ENCODE measurements around the gene TK2.

- TF ChIP-seq, protein P1, sequence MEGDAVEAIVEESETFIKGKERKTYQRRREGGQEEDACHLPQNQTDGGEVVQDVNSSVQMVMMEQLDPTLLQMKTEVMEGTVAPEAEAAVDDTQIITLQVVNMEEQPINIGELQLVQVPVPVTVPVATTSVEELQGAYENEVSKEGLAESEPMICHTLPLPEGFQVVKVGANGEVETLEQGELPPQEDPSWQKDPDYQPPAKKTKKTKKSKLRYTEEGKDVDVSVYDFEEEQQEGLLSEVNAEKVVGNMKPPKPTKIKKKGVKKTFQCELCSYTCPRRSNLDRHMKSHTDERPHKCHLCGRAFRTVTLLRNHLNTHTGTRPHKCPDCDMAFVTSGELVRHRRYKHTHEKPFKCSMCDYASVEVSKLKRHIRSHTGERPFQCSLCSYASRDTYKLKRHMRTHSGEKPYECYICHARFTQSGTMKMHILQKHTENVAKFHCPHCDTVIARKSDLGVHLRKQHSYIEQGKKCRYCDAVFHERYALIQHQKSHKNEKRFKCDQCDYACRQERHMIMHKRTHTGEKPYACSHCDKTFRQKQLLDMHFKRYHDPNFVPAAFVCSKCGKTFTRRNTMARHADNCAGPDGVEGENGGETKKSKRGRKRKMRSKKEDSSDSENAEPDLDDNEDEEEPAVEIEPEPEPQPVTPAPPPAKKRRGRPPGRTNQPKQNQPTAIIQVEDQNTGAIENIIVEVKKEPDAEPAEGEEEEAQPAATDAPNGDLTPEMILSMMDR (IDR thresholded peaks at IDR 0.05 in 2 of 3, conservative IDR thresholded peaks at IDR 0.05 in 1 of 3; ENCODE audit: insufficient read depth in 2 of 3, low read depth in 1 of 3, low read length in 3 of 3) = no peak
- TF ChIP-seq CBX3 (IDR thresholded peaks at IDR 0.05; ENCODE audit: borderline replicate concordance in 1 of 2, low read length in 2 of 2) (no peak), NRF1 (conservative IDR thresholded peaks at IDR 0.05 in 1 of 2, IDR thresholded peaks at IDR 0.05 in 1 of 2) (no peak), RFX5 (IDR thresholded peaks at IDR 0.05; ENCODE audit: low read depth, low read length) (no peak), CBX1 (IDR thresholded peaks at IDR 0.05; ENCODE audit: low read depth) (no peak), ZC3H11A (IDR thresholded peaks at IDR 0.05; ENCODE audit: low read depth, low read length) (no peak), UBTF (IDR thresholded peaks at IDR 0.05; ENCODE audit: borderline replicate concordance in 1 of 2, low read depth in 2 of 2, low read length in 2 of 2) (no peak), POLR2A (conservative IDR thresholded peaks at IDR 0.05) (no peak), ZNF583 (CRISPR knock-in tag; IDR thresholded peaks at IDR 0.05) (no peak), POLR2AphosphoS5 (IDR thresholded peaks at IDR 0.05; ENCODE audit: control insufficient read depth, insufficient read depth, low read depth, low read length) (no peak), ZNF589 (CRISPR knock-in tag; IDR thresholded peaks at IDR 0.05; ENCODE audit: low read depth) (no peak)
- TF ChIP-seq, protein P2, sequence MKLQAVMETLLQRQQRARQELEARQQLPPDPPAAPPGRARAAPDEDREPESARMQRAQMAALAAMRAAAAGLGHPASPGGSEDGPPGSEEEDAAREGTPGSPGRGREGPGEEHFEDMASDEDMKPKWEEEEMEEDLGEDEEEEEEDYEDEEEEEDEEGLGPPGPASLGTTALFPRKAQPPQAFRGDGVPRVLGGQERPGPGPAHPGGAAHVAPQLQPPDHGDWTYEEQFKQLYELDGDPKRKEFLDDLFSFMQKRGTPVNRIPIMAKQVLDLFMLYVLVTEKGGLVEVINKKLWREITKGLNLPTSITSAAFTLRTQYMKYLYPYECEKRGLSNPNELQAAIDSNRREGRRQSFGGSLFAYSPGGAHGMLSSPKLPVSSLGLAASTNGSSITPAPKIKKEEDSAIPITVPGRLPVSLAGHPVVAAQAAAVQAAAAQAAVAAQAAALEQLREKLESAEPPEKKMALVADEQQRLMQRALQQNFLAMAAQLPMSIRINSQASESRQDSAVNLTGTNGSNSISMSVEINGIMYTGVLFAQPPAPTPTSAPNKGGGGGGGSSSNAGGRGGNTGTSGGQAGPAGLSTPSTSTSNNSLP (IDR thresholded peaks at IDR 0.05; ENCODE audit: borderline replicate concordance, low read depth, low read length) = no peak
- TF ChIP-seq, protein P3, sequence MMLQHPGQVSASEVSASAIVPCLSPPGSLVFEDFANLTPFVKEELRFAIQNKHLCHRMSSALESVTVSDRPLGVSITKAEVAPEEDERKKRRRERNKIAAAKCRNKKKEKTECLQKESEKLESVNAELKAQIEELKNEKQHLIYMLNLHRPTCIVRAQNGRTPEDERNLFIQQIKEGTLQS (IDR thresholded peaks at IDR 0.05) = no peak
- TF ChIP-seq, protein P3 (CRISPR knock-in tag; conservative IDR thresholded peaks at IDR 0.05) = no peak
Measured at GRCh38 chr16:66566051-66566901, 16.4 kb upstream of the TK2 start, which contains the start of gene CMTM1.
